Stimulated activated CD4-positive, alpha-beta T cell treated with anti-CD3 and anti-CD28 coated beads, Interleukin-1b, Interleukin-23, amount 100 ng/mL, for 48 hours (primary cell): ENCODE measurements around the gene KRT3.

Source experiments
- DNase-seq: peaks from one replicate; pipeline ENCODE4 v3.0.0-alpha.2; 2020

KRT3 gene

GRCh38 chr12:52826611-52827498 lies 30.9 kb upstream of the KRT3 start:
- DNase-seq: no peak

GRCh38 chr12:52825961-52826360 lies 30.0 kb upstream of the KRT3 start:
- no peak for DNase-seq

GRCh38 chr12:52824741-52825410 lies 29.0 kb upstream of the KRT3 start:
- DNase-seq: no peak

GRCh38 chr12:52823761-52824450 lies 28.0 kb upstream of the KRT3 start:
- no peak for DNase-seq

- DNase-seq: no peak
Observed at GRCh38 chr12:52822771-52823510, 27.0 kb upstream of the KRT3 start.

GRCh38 chr12:52821826-52822660 lies 26.1 kb upstream of the KRT3 start:
- DNase-seq: no peak

GRCh38 chr12:52821071-52821730 lies 25.3 kb upstream of the KRT3 start:
- DNase-seq: no peak

GRCh38 chr12:52820521-52820920 lies 24.6 kb upstream of the KRT3 start:
- DNase-seq: no peak

- DNase-seq: no peak
Observed at GRCh38 chr12:52819731-52820510, 24.0 kb upstream of the KRT3 start.

- DNase-seq: no peak
Observed at GRCh38 chr12:52818887-52819420, 23.0 kb upstream of the KRT3 start.

- no peak for DNase-seq
Observed at GRCh38 chr12:52818388-52818787, 22.5 kb upstream of the KRT3 start.

- no peak for DNase-seq
Observed at GRCh38 chr12:52817699-52818238, 21.9 kb upstream of the KRT3 start.

- no peak for DNase-seq
Observed at GRCh38 chr12:52817003-52817698, 21.2 kb upstream of the KRT3 start.

GRCh38 chr12:52815676-52816588 lies 20.0 kb upstream of the KRT3 start:
- DNase-seq: no peak

GRCh38 chr12:52815161-52815560 lies 19.2 kb upstream of the KRT3 start:
- DNase-seq: no peak

- no peak for DNase-seq
Observed at GRCh38 chr12:52814710-52815155, 18.8 kb upstream of the KRT3 start.

- no peak for DNase-seq
Observed at GRCh38 chr12:52813885-52814709, 18.2 kb upstream of the KRT3 start, which contains the start of gene KRT4. Gene KRT4 (minus strand): TSS chr12:52814116. CDS start chr12:52814058, 58 bp downstream.
